Glutamatergic neuron (in vitro differentiated cells): ENCODE results near the gene PPP1R27. TPM values are rescaled to one million over a fixed set of nuclear protein-coding genes. Genes with fewer than 3 reads are reported as not detected.

Experiments used
- DNase-seq: peaks from one replicate; pipeline ENCODE4 v3.0.0; 2022
- H3K27ac Mint-ChIP-seq: one replicate; pipeline ENCODE4 v1.8.0; 2020; ENCODE audit warnings: mild to moderate bottlenecking, mixed read lengths, inconsistent platforms; ENCODE audit not compliant: unreplicated experiment
- H3K27me3 Mint-ChIP-seq: one replicate; pipeline ENCODE4 v1.8.0; 2020; ENCODE audit warnings: mild to moderate bottlenecking, moderate library complexity, mixed read lengths, inconsistent platforms; ENCODE audit not compliant: unreplicated experiment
- H3K36me3 Mint-ChIP-seq: one replicate; pipeline ENCODE4 v1.8.0; 2020; ENCODE audit warnings: mild to moderate bottlenecking, mixed read lengths, inconsistent platforms; ENCODE audit not compliant: unreplicated experiment
- H3K4me1 Mint-ChIP-seq: one replicate; pipeline ENCODE4 v1.8.0; 2020; ENCODE audit warnings: mild to moderate bottlenecking, low read depth, mixed read lengths, inconsistent platforms; ENCODE audit not compliant: unreplicated experiment
- H3K4me3 Mint-ChIP-seq: one replicate; pipeline ENCODE4 v1.8.0; 2020; ENCODE audit warnings: mild to moderate bottlenecking, mixed read lengths, inconsistent platforms; ENCODE audit not compliant: unreplicated experiment
- H3K9me3 Mint-ChIP-seq: one replicate; pipeline ENCODE4 v1.8.0; 2020; ENCODE audit warnings: mild to moderate bottlenecking, moderate library complexity, mixed read lengths, inconsistent platforms; ENCODE audit not compliant: unreplicated experiment
- CTCF ChIP-seq: fragments of 200-600 bp; sonication (generic); IDR thresholded peaks from one replicate; pipeline ENCODE4 v1.5.0; 2021; ENCODE audit not compliant: partially characterized antibody, unreplicated experiment
- total RNA-seq: library from RNA; stranded (reverse); fragmentation: NEBNext Ultra II Directional; extraction: Animal tissue kit (Norgen Biotek cat#: 25700); gene quantifications from one replicate; pipeline ENCODE4 v1.2.1, GENCODE V29; 2021; ENCODE audit not compliant: unreplicated experiment

The PPP1R27 gene
- total RNA-seq, 1 donor from 2014 or later: 0.81 TPM

GRCh38 chr17:81846743-81847689 is 12.2 kb upstream of the PPP1R27 start:
- no peak for TF ChIP-seq CTCF
- H3K36me3 Mint-ChIP-seq: no peaks in the 10 kb centered on the region
- H3K4me3 Mint-ChIP-seq: no peak overlapping the region
- no peak for DNase-seq
- no peaks in the 10 kb centered on the region for H3K9me3 Mint-ChIP-seq
- H3K27ac Mint-ChIP-seq: no peak overlapping the region
- H3K4me1 Mint-ChIP-seq: no peaks in the 10 kb centered on the region
- H3K27me3 Mint-ChIP-seq: peaks cover 5% of the 10 kb centered on the region

GRCh38 chr17:81845881-81846742 is 11.3 kb upstream of the PPP1R27 start:
- TF ChIP-seq CTCF: no peak

GRCh38 chr17:81845361-81845760 is 10.5 kb upstream of the PPP1R27 start:
- Mint-ChIP-seq H3K4me1 (no peaks in the 10 kb centered on the region), H3K36me3 (no peaks in the 10 kb centered on the region), H3K4me3 (no peak overlapping the region), H3K27ac (no peak overlapping the region), H3K9me3 (no peaks in the 10 kb centered on the region), H3K27me3 (peaks cover 5% of the 10 kb centered on the region)
- no peak for TF ChIP-seq CTCF
- DNase-seq: no peak

More at GRCh38 chr17:81845881-81846742, 11.3 kb upstream of the PPP1R27 start:
- Mint-ChIP-seq H3K27ac (no peak overlapping the region), H3K4me1 (no peaks in the 10 kb centered on the region), H3K36me3 (no peaks in the 10 kb centered on the region), H3K27me3 (peaks cover 5% of the 10 kb centered on the region), H3K4me3 (no peak overlapping the region), H3K9me3 (no peaks in the 10 kb centered on the region)
- DNase-seq: no peak

GRCh38 chr17:81844887-81845286 is 10.0 kb upstream of the PPP1R27 start:
- Mint-ChIP-seq H3K4me1 (no peaks in the 10 kb centered on the region), H3K9me3 (no peaks in the 10 kb centered on the region), H3K36me3 (no peaks in the 10 kb centered on the region), H3K4me3 (no peak overlapping the region), H3K27ac (no peak overlapping the region), H3K27me3 (peaks cover 5% of the 10 kb centered on the region)
- no peak for DNase-seq
- no peak for TF ChIP-seq CTCF
